ENCODE results near the gene UNC119.
"Not testable (repeated sequence)": the region's sequence is repeated elsewhere in the genome, so short reads cannot be mapped to it uniquely, and the experiment has no call there.

UNC119 gene

DNA sequence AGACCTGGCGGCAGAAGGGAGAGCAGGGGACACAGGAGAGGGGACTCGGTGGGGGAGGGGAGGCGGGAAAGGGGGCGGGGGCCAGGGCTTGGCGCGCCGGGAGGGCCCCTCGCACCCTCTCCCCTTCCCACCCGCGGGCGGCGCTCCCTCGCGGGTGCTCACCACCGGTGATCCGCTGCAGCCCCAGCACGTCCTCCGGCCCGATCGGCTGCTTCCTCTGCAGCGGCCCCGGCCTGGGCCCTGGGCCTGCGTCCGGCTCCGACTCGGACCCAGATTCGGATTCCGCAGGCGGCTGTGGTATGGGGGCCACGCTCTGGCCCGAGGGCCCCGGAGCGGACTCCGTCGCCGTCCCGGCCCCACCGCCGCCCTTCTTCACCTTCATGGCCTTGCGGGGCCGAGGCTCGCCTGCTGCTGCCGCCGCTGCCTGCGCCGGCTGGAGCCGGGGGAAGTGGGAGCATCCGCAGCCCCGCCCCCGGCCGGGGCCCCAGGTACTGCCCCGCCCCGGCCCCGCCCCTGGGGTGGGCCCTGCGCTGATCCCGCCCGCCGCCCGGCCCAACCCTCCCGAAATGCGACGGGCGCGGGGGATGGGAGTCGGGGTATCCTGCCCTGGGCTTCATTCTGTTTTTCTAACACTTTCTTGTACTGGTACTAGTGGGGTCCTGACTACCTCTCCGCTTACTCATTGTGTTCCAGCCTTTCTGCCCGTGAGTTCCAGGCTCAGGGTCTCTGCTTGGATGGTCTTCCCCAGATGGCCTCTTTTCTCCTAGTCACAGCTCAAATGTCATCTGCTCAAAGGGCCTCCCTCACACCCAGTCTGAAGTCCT is at the start of gene UNC119:
Gene UNC119, minus strand, starts transcription at position 449 of the 824 bp plus-strand sequence. Its CDS starts 67 bp downstream, at position 382.
- peak; percentile 93 for DNase-seq

DNA sequence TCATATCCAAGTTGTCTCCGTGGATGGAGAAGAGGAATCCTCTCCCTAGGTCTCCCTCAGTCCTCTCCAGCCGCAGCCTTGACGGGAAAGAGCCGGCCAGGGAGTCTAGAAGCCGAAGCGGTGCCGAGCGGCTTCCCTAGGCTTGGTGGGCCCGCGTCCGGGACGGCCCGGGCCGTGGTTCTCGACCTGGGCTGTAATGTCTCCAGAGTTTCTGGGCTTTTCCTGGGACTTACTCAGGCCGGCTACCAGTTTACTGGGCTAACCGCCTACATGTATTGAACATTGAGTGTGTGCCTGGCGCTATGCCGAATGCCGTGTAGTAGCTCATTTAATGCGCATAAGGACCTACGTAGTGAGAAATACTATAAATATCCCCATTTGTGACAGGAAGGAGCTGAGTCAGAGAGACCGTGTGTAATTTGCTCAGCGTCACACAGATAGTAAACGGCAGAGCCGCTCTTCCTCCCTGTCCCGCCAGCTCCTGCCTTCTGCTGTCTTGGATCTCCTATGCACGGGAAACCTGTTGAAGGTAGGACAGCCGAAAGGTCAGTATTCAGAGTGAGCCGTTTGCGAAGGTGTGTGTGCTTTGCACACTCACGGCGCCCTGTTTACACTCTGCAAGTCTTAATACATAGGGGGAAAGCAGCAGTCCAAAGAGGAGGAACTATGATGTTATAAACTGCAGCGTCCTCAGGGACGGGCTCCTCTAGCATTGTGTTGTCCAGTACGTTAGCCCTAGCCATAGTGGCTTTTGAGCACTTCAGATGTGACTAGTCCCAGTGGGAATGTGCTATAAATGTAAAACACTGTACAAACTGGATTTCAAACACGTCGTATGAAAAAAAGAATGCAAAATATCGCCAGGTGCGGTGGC is 47.1 kb upstream of the UNC119 start:
- DNase-seq: peak; percentile 78

DNA sequence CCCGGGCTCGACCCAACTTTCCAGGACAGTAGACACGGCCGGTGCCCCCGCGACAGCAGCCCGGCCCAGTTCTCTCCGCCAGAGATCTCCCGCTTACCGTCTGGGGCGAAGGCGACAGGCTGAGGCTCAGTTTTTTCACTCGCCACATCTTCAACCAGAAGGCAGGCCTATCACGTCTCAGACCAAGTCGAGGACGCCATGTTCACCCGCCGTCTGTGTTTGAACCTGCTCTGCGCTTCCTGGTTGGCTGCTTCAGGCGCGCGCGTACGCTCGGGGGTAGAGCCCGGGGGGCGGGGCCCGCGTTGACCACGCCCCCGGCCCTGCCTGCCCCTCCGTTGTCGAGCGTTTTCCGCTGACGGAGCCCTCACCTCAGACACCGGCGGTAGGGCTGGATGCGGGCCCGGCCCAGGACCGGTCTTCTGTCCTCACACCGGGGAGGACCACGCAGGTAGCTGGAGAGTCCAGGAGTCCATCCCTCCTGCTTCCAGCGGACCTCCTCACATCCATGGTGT is 46.4 kb upstream of the UNC119 start, which contains the start of gene SPAG5:
Gene SPAG5, minus strand, starts transcription at position 227 of the 512 bp plus-strand sequence. Its CDS starts 79 bp downstream, at position 148.
- DNase-seq: peak; percentile 99

DNA sequence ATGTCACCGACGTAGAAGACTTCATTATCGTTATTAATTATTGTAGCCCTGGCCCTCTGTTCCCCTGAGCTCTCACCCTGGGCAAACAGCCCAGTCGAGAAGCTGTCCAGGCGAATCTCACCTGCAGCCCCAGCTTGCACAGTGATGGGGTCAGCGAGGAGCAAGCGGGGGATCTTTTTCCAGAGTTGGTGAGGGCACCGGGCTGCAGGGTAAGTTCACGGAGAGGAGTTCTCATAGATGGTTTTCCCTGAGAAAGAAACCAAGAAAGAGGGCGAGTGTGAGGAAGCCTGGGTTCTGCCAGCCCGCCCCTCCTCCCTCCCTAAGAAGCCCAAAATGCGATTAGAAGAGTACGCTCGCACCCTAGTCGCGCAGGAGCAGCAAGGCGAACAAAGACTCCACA is 46.0 kb upstream of the UNC119 start:
- no peak for DNase-seq

DNA sequence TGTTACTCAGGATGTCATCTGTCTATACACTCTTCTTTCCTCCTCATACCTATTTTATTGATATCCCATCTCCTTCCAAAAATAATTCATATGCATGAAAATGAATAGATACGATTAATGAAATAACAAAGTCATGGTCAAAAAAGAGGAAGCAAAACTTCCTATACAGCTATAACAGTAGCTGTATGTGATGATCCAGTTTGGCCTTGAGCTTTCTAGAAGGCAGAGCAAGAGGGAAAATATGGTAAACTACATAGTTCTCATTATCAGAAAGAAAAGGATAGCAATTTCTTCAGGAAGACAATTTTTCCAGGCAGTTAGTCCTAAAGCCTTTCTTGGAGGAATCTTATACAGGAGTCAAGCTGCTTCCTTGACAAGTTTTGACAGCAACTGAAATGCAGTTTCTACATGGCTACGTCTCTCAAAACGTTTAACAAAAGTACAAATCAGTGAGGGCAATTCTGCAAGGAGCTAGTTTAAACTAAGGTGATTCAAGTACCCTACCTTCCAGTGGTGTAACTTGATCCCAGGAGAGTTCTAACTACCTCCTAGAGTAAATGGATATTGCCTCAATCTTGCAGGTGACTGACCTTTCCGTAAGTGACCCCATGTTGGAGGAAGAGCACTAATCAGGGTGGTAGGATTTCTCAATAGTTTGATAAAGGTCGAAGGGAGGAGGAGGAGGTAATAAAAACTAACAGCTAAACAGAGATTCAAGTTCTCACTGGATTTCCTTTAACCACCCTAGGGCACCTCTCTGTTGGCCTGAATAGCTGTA is 45.4 kb upstream of the UNC119 start:
- no peak for DNase-seq

DNA sequence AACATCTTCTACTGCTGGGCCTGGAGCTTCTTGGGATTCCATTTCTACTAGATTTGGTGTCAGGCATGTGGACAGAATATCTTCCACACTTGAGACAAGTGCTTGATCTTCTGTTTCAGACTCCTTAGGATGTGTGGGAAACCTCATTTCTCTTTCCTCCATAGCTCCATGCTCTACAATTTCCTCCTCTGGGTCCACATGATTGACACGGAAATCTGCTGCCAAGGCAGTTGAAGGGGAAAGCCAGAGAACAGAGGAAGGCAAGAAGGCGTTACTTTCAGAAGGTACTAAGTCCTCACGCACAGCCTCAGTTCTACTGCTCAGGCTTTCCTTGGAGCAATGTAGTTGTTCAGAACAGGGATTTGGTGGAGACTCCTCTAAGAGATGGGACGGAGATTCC is 39.8 kb upstream of the UNC119 start:
- DNase-seq: no peak

DNA sequence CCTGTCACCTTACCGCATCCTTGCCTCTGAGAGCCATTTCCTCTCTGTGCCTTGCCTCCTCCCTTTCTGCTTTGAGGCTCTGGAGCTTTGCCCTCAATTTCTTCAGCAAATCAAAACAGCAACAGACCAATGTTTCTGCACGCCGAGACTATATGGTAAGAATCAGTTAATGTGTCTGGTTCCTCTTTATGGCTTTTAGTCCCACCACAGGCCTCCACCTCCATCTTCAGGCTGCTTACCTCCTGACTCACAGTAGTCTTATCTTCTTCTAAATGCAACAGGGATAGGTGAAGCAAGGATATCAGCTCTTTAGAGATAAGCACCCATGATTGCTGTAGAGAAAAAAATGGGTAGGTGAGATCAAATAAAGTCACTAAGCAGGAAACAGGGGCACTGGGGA is 33.4 kb upstream of the UNC119 start:
- no peak for DNase-seq

DNA sequence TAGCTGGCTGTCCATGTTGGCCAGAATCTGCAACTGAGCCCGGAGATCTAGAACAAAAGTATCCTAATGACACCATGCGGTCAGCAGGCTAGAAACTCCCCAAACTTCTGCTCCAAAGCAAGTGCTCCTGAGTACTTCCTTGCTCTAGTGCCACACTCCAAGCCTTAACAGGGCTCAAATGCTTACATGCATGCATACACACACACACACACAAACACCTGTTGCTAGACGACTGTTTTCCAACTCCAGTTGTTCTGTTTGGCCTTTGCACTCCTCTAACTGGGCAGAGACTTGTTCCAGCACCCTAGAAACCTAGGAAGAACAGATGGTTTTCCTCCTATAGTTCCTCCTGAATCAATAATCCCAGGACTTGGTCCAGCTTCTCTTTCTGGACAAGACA is 32.0 kb upstream of the UNC119 start:
- DNase-seq: no peak

DNA sequence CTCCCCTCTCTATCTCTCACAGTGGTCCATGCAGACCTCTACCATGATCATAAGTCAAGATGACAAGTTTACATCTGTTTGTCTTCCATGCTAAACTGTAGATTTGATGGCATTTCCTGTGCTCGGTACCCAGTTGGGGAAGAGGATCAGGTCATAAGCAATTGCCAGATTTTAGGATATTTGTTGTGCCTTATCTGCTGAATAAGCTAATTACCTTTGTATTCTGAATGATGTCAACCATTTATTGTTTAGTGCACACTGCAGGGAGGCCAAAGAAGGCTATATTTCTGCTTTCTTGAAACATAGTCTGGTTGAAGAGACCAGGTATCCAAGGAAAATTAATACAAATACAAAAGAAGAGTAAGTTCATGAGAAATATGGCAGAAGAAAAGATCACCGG is 30.1 kb upstream of the UNC119 start:
- DNase-seq: no peak

DNA sequence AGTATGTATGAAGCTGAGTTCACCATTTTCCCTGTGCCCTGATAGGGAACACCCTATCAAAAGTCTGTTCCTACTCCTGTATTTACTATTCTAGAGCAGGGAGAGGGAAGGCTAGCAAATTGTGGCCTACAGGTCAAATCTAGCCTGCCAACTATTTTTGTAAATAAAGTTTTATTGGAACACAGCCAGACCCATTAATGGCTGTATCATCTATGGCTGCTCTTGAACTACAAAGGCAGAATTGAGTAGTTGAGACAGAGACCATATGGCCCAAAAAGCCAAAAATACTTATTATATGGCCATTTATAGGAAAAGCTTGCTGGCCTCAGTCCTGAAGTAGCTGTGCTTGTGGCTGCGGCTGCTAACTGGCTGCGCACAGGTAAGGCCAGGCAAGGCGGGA is 28.5 kb upstream of the UNC119 start:
- DNase-seq: no peak

DNA sequence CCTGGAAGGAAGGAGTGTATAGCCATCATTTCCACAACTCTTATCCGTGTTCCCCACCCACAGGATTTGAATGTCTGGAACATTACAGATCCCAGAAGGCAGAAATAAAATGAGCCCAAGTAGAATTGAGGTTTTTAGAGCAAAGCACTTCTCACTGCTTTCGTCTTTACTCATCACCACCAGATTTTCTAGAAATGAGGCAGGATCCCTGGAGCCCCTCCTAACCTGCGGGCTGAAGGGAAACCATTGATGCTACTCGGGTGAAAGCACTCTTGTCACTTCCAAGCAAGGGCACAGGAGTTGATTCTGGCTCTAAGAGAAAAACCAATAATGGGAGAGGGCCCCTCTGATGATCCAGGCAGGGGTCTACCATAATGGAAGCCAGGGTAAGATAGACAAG is 27.1 kb upstream of the UNC119 start:
- DNase-seq: no peak

DNA sequence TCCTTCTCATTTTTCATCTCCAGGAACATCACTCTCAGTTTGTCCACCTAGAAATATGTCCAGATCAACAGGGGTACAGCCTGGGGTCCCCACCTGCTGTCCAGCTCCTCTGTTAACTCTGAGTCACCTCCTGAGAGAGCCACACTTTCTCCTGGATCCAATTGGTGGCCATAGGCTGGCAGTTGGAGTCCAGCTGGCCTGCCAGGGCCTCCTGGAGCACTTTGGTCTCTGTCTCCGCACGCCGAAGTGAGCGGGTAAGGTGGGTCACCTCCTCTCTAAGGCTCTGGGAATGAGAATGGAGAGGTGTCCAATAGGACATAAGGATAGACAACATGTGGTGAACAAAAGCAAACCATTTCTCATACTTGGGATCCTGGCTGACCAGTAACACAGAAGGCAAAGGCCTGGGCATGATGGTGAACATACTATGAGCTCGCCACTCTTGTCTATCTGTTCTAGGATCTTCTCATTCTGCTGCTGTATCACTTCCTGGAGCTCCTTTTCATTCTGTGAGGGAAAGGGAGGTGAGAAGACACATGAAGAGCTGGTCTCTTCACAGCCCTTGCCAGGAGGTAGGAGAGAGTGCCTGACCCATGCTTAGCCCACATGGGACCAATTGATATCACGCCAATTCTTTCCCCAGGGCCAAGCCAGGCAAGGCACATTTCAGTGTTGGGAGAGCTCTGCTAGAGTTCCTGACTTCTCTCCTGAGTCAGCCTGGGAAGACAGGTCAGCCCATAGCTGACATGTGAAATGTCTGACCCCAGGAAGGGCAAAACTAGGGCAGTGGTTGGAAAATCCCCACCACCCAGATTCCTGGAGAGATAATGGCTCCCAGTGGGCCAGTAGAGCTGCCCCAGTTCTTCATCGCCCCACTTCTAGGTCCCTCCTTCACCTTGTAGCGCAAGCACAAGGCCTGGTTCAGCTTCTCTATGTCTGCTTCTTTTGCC is 26.1 kb upstream of the UNC119 start:
- DNase-seq: no peak

DNA sequence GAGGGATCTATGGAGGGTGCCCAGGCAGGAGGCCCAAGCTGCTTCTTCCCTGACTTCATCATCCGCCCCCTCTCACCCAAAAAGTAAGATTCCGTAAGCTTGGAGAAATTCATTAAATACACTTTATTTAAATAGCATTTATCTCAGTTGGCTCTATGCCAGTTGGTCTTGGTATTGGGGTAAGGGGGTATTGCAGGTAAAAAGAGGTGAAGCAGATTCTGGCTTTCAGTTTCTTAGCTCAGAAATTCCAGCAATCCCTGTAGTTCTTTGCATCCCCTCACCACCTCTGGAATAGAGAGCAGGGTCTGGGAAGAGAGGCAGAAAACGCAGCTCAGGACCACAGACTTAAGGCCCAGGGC is 25.0 kb upstream of the UNC119 start:
- DNase-seq: no peak

DNA sequence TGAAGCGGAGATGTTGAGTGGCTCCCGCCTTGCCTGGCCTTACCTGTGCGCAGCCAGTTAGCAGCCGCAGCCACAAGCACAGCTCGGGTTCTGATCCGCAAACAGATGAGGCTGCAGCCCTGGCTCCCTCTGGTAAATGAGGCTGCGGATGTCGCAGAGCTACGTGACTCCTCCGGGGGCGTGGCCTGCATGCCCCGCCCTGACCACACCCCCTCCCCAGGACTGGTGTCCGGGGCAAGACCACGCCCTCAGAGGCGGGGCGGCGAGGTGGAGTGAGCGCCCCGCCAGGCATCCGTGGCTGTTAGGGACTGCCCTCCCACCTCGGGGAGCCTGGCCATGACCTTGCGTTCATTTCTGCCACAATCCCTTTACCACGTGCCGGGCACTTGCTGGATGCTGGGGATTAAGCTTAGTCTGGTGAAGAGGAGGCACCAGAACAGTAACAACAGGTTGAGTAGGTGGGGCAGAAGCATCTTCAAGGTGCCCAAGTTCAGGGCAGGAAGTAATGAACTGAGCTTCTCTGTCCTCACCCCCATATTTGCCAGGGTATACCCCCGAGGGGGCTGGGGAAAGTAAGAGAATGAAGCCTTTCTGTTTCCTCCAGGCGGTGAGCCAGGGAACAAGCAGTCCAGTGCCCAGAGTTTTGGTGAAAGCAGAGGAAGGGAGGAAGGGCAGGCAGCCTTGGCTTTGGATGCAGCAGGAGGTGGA is 24.5 kb upstream of the UNC119 start, which contains the start of gene ALDOC:
Gene ALDOC, minus strand, starts transcription at position 138 of the 708 bp plus-strand sequence. CDS start 1,363 bp downstream, outside the sequence.
- peak; percentile 99 for DNase-seq

DNA sequence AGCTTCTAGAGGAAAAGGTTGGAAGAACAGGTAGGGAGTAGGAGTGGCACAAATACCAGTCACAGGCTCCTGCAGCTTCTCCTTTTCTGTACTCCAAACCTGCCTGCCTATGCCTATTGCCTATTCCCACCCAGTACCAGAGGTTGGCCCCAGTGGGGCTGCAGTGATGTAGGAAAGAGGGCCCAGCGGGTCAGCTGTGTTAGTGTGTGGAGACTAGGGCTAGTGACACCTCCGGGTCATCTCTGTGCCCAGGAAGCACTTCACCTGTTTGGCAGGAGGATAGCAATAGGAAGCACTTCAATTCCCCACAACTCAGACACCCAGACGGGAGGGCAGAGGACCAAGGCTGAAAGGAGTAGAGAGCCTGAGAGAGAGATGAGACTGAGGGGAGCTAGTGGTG is 23.6 kb upstream of the UNC119 start:
- DNase-seq: not testable (repeated sequence)

DNA sequence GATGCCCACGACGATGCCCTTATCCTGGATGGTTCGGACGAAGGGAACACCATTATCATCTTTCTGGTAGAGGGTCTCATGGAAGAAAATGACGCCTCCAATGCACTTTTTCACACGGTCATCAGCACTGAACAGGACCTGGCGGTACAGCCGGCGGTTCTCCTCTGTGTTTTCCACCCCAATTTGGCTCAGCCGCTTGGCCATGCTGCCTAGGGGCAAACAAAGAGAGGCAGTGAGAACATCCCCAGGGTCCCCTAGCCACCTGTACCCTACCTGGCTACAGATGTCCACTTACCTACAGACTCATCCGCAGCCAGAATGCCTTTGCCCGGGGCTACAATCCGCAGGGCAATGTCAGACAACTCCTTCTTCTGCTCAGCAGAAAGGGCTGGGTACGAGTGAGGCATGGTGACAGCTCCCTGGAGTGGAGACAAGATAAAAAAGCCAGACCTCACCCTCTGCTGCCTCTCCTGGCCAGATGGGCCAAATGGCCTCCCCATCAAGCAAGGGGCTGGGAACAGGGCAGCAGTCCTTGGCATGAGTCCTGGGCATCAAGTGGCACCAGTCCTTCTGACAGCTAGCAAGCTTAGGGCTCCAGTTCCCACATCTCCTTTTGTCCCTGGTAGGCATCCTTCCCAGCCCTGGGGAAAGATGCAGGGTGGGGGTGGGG is 22.8 kb upstream of the UNC119 start:
- DNase-seq: peak; percentile 66

DNA sequence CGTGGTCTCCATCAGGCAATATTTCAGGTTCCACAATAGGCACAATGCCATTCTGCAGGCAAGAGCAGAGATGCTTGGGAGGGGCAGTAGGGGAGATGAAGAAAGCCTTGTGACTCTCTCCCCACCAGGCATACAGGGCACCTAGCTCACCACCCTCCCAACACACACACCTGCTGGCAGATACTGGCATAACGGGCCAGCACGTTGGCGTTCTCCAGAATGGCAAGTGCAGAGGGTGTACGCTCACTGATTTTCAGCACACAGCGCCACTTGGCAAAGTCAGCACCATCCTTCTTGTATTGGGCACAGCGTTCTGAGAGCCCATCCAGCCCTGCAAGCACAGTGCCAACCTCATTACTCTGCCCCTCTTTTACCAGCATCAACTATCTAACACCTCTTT is 22.1 kb upstream of the UNC119 start:
- no peak for DNase-seq

DNA sequence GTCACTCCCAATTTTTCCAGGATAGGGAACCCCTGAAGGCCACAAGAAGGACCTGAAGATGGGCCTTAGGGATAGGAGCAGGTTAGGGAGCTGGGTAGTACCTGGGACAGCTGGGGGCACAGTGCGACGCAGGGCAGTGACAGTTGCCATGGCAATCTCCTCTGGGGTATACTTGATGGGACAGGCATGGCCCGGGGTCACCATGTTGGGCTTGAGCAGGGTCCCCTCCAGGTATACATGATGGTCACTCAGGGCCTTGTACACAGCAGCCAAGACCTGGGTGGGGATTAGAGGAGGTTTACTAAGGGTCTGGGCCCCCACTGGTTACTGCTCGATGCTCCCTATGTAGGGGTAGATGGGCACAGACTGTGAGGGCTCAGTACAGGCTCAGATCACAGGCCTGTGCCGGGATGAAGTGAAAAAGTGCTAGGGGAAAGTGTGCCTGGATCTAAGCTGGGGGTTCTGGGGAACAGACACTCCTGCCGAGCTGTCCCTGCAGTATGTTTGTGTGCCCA is 21.6 kb upstream of the UNC119 start:
- DNase-seq: no peak

DNA sequence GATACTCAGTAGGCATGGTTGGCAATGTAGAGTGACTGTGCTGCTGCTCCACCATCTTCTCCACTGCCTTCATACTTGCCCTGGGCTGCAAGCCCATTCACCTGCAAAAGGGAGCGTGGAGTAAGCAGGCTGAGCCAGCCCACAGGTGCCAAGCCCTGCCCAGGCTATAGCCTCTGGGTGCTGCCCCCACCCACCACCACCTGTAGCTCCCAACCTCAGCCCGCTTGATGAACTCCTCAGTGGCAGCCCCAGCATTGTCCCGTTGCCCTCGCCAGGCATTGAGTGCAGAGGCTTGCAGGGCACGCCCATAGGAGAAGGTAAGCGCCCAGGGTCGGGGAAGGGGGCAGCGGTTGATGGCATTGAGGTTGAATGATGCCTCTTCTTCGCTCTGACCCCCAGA is 21.1 kb upstream of the UNC119 start:
- DNase-seq: no peak

DNA sequence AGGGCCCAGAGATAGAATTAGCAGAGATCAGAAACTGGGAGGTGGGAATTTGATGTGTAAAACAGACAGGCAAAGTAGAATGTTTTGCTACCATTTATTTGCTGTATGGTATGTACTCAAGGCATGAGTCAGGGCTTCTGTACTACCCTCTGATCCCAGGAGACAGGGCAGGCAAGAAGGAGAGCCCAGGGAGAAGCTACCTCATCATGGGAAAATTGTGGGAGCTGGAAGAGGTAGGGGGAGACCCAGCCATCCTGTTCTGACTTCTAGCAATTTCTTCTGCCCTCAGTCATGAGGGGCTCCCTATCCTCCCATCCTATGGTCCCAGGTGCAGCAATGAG is 20.6 kb upstream of the UNC119 start:
- no peak for DNase-seq
